GM12891 (cell line): ENCODE results near the gene SEC61A1.

Experiments used
- DNase-seq: peaks from one replicate; pipeline ENCODE4 v3.0.0; 2011; ENCODE audit warnings: low spot score; ENCODE audit not compliant: insufficient read length
- FAIRE-seq: peaks from 2 replicates; lab custom pipeline; 2011; peaks lifted over from hg19 to GRCh38; lab: Jason Lieb, UNC
- PAX5 ChIP-seq: IDR thresholded peaks from 2 replicates; pipeline ENCODE4 v1.6.1; 2011; ENCODE audit warnings: low read length, moderate library complexity, mild to moderate bottlenecking; ENCODE audit not compliant: insufficient read depth, severe bottlenecking
- POLR2A ChIP-seq: IDR thresholded peaks from 2 replicates; pipeline ENCODE4 v1.6.1; 2011; ENCODE audit warnings: low read depth, low read length, control low read depth
- POLR2AphosphoS5 ChIP-seq: IDR thresholded peaks from 2 replicates; pipeline ENCODE4 v1.6.1; 2011; ENCODE audit warnings: low read depth, low read length, control low read depth
- POU2F2 ChIP-seq: IDR thresholded peaks from 2 replicates; pipeline ENCODE4 v1.6.1; 2011; ENCODE audit warnings: low read depth, mild to moderate bottlenecking, control low read depth, low read length, moderate library complexity
- SPI1 ChIP-seq: IDR thresholded peaks from 2 replicates; pipeline ENCODE4 v1.6.1; 2011; ENCODE audit warnings: low read depth, low read length, control low read depth
- TAF1 ChIP-seq: IDR thresholded peaks from 2 replicates; pipeline ENCODE4 v1.6.1; 2011; ENCODE audit warnings: low read depth, low read length, control low read depth

Gene SEC61A1

GRCh38 chr3:128070898-128071591 lies 18.8 kb downstream of the SEC61A1 start:
- DNase-seq = no peak
- peak; percentile 67 for TF ChIP-seq POLR2AphosphoS5
- no peak for TF ChIP-seq TAF1
- FAIRE-seq = no peak

- TF ChIP-seq POLR2AphosphoS5 (no peak), POLR2A (no peak), TAF1 (no peak), SPI1 (no peak), POU2F2 (no peak), PAX5 (no peak)
- DNase-seq (no peak), FAIRE-seq (no peak)
Observed at GRCh38 chr3:128071771-128072453, 19.7 kb downstream of the SEC61A1 start.

- no peak for FAIRE-seq
- TF ChIP-seq POLR2AphosphoS5 (no peak), POU2F2 (no peak), PAX5 (no peak), SPI1 (no peak), TAF1 (no peak), POLR2A (no peak)
- no peak for DNase-seq
Observed at GRCh38 chr3:128072454-128073184, 20.4 kb downstream of the SEC61A1 start.

GRCh38 chr3:128073185-128073725 lies 21.0 kb downstream of the SEC61A1 start:
- TF ChIP-seq POLR2AphosphoS5 (peak; percentile 46; the same call in 1 of the 2 replicates), POU2F2 (no peak)
- no peak for FAIRE-seq
- no peak for DNase-seq

DNA sequence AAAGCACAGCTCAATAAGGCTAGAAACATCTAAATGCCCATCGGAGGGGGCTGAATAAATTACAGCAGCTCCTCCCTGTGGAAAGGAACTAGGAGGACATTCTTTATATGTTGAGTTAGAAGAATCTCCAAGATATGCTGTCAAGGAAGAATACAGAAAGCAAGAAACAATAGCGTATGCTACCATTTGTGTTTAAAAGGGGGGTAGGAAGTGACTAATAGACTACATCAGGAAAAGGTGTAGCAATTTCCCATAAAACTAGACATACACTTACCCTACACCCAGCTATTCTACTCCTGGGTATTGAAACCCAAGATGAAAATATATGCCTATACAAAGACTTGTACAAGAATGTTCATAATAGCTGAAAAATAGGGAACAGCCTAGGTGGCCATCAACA lies 21.6 kb downstream of the SEC61A1 start:
- no peak for TF ChIP-seq SPI1
- no peak for TF ChIP-seq PAX5
- TF ChIP-seq TAF1 = no peak
- no peak for TF ChIP-seq POU2F2
- no peak for TF ChIP-seq POLR2AphosphoS5
- no peak for TF ChIP-seq POLR2A
- DNase-seq = no peak
- FAIRE-seq = peak; percentile 52

GRCh38 chr3:128074851-128075521 lies 22.7 kb downstream of the SEC61A1 start:
- no peak for FAIRE-seq
- TF ChIP-seq SPI1 (no peak), POLR2A (0 out of 2 replicates have a peak, but pooled peaks have one; percentile 6)
- DNase-seq = no peak

DNA sequence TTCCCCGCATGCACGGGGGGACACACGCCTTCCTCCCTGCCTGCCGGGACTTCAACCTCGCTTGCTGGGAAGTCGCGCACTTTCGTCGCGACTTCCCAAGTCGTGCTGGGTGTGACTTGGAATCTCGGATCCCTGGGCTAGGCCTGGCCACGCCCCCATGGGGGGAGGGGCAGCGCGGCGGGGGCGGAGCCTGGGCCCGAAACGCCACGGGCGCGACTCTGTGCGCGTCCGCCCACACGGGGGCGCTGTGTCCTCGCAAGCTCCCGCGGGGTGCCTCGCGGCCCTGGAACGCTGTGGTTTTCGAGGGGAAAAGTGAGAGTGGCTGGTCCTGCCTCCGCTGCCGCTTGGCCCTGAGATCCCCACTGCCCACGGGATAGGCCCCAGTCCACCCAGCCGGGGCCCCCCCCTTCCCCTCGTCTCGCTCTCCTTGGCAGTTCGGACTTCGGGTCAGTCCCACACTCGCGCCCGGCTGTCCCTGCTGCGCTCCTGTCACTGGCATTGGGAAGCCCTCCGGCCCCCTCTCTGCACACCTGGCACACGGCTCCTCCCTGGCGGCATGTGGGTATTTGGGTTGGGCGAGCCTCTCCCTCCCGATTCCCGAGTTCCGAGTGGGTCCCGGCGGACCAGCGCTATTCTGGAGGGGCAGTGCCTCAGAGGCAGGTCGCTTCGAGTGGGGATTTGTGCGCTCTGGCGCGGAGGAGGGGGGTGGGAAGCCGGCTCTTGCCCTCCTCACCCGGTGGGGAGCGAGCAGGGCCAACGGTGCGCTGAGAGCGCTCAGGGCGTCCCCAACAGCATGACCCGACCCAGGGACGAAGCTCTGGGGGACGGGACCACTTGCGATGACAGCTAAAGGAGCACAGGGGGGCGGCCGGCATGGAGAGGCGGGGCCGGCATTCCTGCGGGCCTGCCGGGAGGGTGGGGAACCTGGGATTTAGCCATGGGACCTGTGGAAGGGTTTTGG lies 23.6 kb downstream of the SEC61A1 start:
- FAIRE-seq (peak; percentile 97), DNase-seq (peak; percentile 76)
- no peak for TF ChIP-seq TAF1
- no peak for TF ChIP-seq POLR2AphosphoS5
- TF ChIP-seq PAX5 = no peak
- peak; percentile 61; the same call in 1 of the 2 replicates for TF ChIP-seq POU2F2
- TF ChIP-seq POLR2A = no peak
- TF ChIP-seq SPI1 = no peak

GRCh38 chr3:128076483-128077201 lies 24.4 kb downstream of the SEC61A1 start:
- FAIRE-seq = peak; percentile 54
- DNase-seq = no peak
- TF ChIP-seq POLR2A (no peak), TAF1 (no peak)
